Measurements from ENCODE around the gene MAP3K4. TPM values are rescaled to one million over a fixed set of nuclear protein-coding genes. Genes with fewer than 3 reads are reported as not detected.
"Not testable (repeated sequence)": the region's sequence is repeated elsewhere in the genome, so short reads cannot be mapped to it uniquely, and the experiment has no call there.

MAP3K4 gene
- total and polyA plus RNA-seq, 2 donors from 2014 or later = 13.0 to 52.8 TPM

DNA sequence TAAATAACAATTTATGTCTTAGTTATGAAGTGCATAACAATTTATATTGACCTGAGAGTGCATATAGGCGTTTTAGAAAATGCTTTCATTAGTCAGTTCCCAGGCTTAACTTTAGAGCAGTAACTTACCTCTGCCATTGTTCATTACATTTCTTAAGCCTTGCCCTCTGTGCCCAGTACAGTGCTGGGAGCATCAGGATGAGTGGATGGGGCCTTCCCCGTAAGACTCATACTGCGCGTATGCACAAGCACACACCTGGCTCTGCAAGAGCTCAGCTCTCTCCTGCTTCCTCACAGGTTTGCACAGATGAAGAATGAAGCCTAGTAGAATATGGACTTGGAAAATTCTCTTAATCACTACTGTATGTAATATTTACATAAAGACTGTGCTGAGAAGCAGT, 125.0 kb downstream of the MAP3K4 start:
- H3K9me3 ChIP-seq (ENCODE audit: control insufficient read depth in 2 of 3, insufficient read depth in 1 of 3, low read length in 3 of 3) = no peaks in the 10 kb centered on the region
- H3K27me3 ChIP-seq (ENCODE audit: control insufficient read depth, insufficient read depth, low read length) = no peaks in the 10 kb centered on the region
- FAIRE-seq = no peak
- peaks cover 12 to 39% (median 15%) of the 10 kb centered on the region in 3 donors for H3K36me3 ChIP-seq (ENCODE audit: control insufficient read depth in 2 of 3, insufficient read depth in 3 of 3, low read length in 3 of 3)
- no peak overlapping the region for H3K9ac ChIP-seq (ENCODE audit: low read length in 3 of 3)
- TF ChIP-seq, protein P1, sequence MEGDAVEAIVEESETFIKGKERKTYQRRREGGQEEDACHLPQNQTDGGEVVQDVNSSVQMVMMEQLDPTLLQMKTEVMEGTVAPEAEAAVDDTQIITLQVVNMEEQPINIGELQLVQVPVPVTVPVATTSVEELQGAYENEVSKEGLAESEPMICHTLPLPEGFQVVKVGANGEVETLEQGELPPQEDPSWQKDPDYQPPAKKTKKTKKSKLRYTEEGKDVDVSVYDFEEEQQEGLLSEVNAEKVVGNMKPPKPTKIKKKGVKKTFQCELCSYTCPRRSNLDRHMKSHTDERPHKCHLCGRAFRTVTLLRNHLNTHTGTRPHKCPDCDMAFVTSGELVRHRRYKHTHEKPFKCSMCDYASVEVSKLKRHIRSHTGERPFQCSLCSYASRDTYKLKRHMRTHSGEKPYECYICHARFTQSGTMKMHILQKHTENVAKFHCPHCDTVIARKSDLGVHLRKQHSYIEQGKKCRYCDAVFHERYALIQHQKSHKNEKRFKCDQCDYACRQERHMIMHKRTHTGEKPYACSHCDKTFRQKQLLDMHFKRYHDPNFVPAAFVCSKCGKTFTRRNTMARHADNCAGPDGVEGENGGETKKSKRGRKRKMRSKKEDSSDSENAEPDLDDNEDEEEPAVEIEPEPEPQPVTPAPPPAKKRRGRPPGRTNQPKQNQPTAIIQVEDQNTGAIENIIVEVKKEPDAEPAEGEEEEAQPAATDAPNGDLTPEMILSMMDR (IDR thresholded peaks at IDR 0.05; ENCODE audit: borderline replicate concordance, extremely low read depth, insufficient read depth) = no peak
- H3K4me1 ChIP-seq (ENCODE audit: control insufficient read depth in 2 of 3, insufficient read depth in 2 of 3, low read depth in 1 of 3, low read length in 3 of 3) = no peaks in the 10 kb centered on the region
- DNase-seq = no peak
- H3K4me3 ChIP-seq (ENCODE audit: low read length in 3 of 3) = no peak overlapping the region
- intact Hi-C loops (cut with DNase I) = no loop called here
- H3K27ac ChIP-seq (ENCODE audit: low read depth in 2 of 2, low read length in 2 of 2) = no peak overlapping the region

DNA sequence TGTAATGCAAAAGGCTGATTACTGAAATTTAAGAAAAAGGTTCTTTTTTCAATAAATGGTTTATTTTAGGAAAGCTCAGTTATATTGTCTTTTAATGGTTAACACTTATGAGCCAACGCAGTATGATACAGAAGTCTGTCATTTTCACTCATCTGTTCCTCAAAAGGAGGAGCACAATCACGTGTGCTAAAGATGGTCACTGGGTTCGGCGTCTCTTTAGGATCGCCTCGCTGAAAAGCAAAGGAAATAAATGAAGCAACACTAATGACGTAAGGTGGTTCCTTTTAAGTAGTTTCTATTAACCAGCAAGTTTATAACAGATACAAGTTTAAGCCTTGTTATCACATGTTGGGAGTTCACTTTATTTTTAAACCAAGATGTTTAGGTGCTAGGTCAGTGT, 125.7 kb downstream of the MAP3K4 start:
- DNase-seq = no peak
- Histone ChIP-seq H3K9ac (ENCODE audit: low read length in 3 of 3) (no peak overlapping the region), H3K36me3 (ENCODE audit: control insufficient read depth in 2 of 3, insufficient read depth in 3 of 3, low read length in 3 of 3) (peaks cover 7 to 32% (median 8%) of the 10 kb centered on the region in 3 donors), H3K9me3 (ENCODE audit: control insufficient read depth in 2 of 3, insufficient read depth in 1 of 3, low read length in 3 of 3) (no peaks in the 10 kb centered on the region), H3K27me3 (ENCODE audit: control insufficient read depth, insufficient read depth, low read length) (no peaks in the 10 kb centered on the region), H3K27ac (ENCODE audit: low read depth in 2 of 2, low read length in 2 of 2) (no peak overlapping the region), H3K4me3 (ENCODE audit: low read length in 3 of 3) (no peak overlapping the region), H3K4me1 (ENCODE audit: control insufficient read depth in 2 of 3, insufficient read depth in 2 of 3, low read depth in 1 of 3, low read length in 3 of 3) (no peaks in the 10 kb centered on the region)
- FAIRE-seq = no peak
- TF ChIP-seq, protein P1 (IDR thresholded peaks at IDR 0.05; ENCODE audit: borderline replicate concordance, extremely low read depth, insufficient read depth) = no peak
- intact Hi-C loops (cut with DNase I) = no loop called here

DNA sequence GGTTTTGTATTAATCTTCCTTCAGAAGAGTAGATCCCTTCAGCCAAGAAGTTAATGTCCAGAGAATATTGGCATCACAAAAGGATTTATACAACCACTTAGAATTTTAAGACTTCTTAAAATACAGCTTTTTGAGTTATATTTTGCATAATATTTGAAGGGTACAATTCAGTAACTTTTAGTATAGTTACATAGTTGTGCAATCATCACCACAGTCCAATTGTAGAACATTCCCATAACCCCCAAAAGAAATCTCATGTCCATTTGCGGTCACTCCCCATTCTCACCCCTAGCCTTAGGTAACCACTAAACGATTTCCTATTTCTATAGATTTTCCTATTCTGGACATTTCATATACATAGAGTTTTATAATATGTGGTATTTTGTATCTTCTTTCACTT, 126.4 kb downstream of the MAP3K4 start:
- Histone ChIP-seq H3K36me3 (ENCODE audit: control insufficient read depth in 2 of 3, insufficient read depth in 3 of 3, low read length in 3 of 3) (peaks cover 7 to 26% (median 8%) of the 10 kb centered on the region in 3 donors), H3K9ac (ENCODE audit: low read length in 3 of 3) (no peak overlapping the region), H3K27ac (ENCODE audit: low read depth in 2 of 2, low read length in 2 of 2) (no peak overlapping the region), H3K4me1 (ENCODE audit: control insufficient read depth in 2 of 3, insufficient read depth in 2 of 3, low read depth in 1 of 3, low read length in 3 of 3) (no peaks in the 10 kb centered on the region), H3K4me3 (ENCODE audit: low read length in 3 of 3) (no peak overlapping the region), H3K9me3 (ENCODE audit: control insufficient read depth in 2 of 3, insufficient read depth in 1 of 3, low read length in 3 of 3) (no peaks in the 10 kb centered on the region), H3K27me3 (ENCODE audit: control insufficient read depth, insufficient read depth, low read length) (no peaks in the 10 kb centered on the region)
- TF ChIP-seq, protein P1 (IDR thresholded peaks at IDR 0.05; ENCODE audit: borderline replicate concordance, extremely low read depth, insufficient read depth) = no peak
- FAIRE-seq (no peak), DNase-seq (no peak)
- intact Hi-C loops (cut with DNase I) = no loop called here

DNA sequence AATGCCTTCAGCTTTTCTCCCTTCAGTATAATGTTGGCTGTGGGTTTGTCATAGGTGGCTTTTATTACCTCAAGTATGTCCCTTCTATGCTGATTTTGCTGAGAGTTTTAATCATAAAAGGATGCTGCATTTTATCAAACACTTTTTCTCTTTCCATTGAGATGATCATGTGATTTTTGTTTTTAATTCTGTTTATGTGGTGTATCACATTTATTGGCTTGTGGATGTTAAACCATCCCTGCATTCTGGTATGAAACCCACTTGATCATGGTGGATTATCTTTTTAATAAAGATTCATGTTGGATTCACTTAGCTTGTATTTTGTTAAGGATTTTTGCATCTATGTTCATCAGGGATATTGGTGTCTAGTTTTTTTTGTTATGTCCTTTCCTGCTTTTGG, 131.8 kb downstream of the MAP3K4 start:
- H3K27me3 ChIP-seq (ENCODE audit: control insufficient read depth, insufficient read depth, low read length); intact Hi-C loops (cut with DNase I); H3K36me3 ChIP-seq (ENCODE audit: control insufficient read depth in 2 of 3, insufficient read depth in 3 of 3, low read length in 3 of 3); FAIRE-seq; DNase-seq; H3K4me3 ChIP-seq (ENCODE audit: low read length in 3 of 3); H3K27ac ChIP-seq (ENCODE audit: low read depth in 2 of 2, low read length in 2 of 2); H3K9ac ChIP-seq (ENCODE audit: low read length in 3 of 3); H3K9me3 ChIP-seq (ENCODE audit: control insufficient read depth in 2 of 3, insufficient read depth in 1 of 3, low read length in 3 of 3); H3K4me1 ChIP-seq (ENCODE audit: control insufficient read depth in 2 of 3, insufficient read depth in 2 of 3, low read depth in 1 of 3, low read length in 3 of 3): not testable (repeated sequence)
